ENCODE measurements around the gene H1-8. TPM values are rescaled to one million over a fixed set of nuclear protein-coding genes. Genes with fewer than 3 reads are reported as not detected.

H1-8 gene
- total RNA-seq, 4 donors from 2014 or later = not detected

- DNase-seq (ENCODE audit: low spot score) = no peak
- ATAC-seq (ENCODE audit: low FRiP score) = no peak
- TF ChIP-seq, protein P1, sequence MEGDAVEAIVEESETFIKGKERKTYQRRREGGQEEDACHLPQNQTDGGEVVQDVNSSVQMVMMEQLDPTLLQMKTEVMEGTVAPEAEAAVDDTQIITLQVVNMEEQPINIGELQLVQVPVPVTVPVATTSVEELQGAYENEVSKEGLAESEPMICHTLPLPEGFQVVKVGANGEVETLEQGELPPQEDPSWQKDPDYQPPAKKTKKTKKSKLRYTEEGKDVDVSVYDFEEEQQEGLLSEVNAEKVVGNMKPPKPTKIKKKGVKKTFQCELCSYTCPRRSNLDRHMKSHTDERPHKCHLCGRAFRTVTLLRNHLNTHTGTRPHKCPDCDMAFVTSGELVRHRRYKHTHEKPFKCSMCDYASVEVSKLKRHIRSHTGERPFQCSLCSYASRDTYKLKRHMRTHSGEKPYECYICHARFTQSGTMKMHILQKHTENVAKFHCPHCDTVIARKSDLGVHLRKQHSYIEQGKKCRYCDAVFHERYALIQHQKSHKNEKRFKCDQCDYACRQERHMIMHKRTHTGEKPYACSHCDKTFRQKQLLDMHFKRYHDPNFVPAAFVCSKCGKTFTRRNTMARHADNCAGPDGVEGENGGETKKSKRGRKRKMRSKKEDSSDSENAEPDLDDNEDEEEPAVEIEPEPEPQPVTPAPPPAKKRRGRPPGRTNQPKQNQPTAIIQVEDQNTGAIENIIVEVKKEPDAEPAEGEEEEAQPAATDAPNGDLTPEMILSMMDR (IDR thresholded peaks at IDR 0.05) = no peak
Measured at GRCh38 chr3:129575997-129576384, 33.0 kb downstream of the H1-8 start.

DNA sequence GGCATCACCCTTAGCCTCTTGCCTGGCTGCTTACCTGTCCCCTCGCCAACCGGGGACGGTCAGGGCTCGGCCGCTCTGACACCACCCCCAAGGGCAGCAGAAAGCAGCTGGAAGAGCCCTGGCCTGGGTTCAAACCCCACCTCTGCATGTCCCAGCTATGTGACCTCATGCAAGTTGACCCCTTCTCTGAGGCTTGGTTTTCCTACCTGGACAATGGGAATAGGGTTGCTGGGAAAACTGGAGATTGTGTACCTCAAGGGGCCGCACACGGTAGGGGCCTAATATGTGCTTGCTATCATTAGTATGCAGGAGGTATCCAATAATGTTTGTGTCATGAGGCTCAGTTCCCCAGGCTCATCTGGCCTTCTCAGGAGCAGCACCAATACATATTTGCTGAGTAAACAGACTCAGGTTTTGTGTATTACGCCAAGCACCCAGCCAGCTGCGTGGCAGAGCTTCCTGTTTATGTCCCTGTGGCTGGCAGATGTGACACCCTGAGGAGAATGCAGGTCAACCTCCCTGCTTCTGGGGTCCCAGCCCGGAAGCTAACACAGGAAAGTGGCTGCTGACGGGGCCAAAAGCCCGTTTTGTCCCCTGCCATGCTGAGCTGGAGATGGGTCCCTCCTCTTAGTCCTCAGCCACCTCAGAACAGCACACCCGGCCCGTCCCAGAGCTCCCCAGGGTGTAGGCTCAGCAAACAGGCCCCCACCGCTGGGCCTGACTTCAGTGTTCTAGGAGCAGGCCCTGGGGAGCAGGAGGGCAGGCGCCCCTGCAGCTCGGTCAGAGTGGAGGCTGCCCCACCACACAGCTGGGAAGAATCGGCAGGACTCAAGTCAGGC lies 33.8 kb downstream of the H1-8 start:
- TF ChIP-seq, protein P1 (IDR thresholded peaks at IDR 0.05) = no peak
- no peak for DNase-seq (ENCODE audit: low spot score)
- no peak for ATAC-seq (ENCODE audit: low FRiP score)

DNA sequence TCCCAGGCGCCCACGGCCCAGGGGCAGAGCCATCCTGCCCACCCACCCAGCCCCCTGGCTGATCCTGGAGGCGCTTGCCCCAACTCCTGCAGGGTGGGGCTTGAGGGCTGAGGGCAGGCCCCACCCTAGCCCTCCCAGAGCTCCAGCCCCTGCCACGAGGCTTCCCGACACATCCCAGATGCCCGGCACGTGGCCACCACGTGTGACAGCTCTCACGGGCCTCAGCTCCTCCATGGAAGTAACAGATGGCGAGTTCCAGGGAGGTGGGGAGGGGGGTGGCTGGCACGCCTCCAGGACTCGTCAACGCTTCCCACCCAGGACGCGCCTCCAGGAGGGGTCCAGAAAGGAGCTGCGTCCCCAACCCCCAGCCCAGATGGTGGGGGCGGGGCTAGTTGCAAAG lies 34.4 kb downstream of the H1-8 start:
- DNase-seq (ENCODE audit: low spot score) (no peak), ATAC-seq (ENCODE audit: low FRiP score) (no peak)

GRCh38 chr3:129577925-129578786 lies 35.2 kb downstream of the H1-8 start:
- TF ChIP-seq, protein P1 (IDR thresholded peaks at IDR 0.05) = no peak
- DNase-seq (ENCODE audit: low spot score) (no peak), ATAC-seq (ENCODE audit: low FRiP score) (no peak)

More for the DNA sequence above, 34.4 kb downstream of the H1-8 start:
- TF ChIP-seq, protein P1 (IDR thresholded peaks at IDR 0.05) = no peak

- ATAC-seq (ENCODE audit: low FRiP score) (no peak), DNase-seq (ENCODE audit: low spot score) (no peak)
- TF ChIP-seq, protein P1 (IDR thresholded peaks at IDR 0.05) = no peak
Measured at GRCh38 chr3:129579991-129580390, 37.0 kb downstream of the H1-8 start.

GRCh38 chr3:129581623-129582022 lies 38.6 kb downstream of the H1-8 start:
- DNase-seq (ENCODE audit: low spot score) = no peak
- no peak for ATAC-seq (ENCODE audit: low FRiP score)
- TF ChIP-seq, protein P1 (IDR thresholded peaks at IDR 0.05) = no peak

All from omental fat pad (tissue), 4 donors.